A673 (cell line): ENCODE results near the gene RIMS3.

Source experiments
- CTCF ChIP-seq: fragments of 300-800, 200-600 bp; sonication (generic); conservative IDR thresholded peaks from 2 replicates; pipeline ENCODE4 v1.5.1; 2017; ENCODE audit warnings: low read depth, mild to moderate bottlenecking, antibody characterized with exemption, low read length, moderate library complexity, mixed read lengths
- EZH2 ChIP-seq: fragments of 200-600 bp; sonication (generic); IDR thresholded peaks from 2 replicates; pipeline ENCODE4 v1.6.1; 2017; ENCODE audit warnings: borderline replicate concordance, low read depth, mild to moderate bottlenecking, mixed read lengths, antibody characterized with exemption, low read length; ENCODE audit not compliant: poor library complexity, severe bottlenecking

GRCh38 chr1:40626383-40626770 is 39.1 kb downstream of the RIMS3 start:
- TF ChIP-seq CTCF, result no peak
- no peak for TF ChIP-seq EZH2
